ENCODE results near the gene ZBTB45.

Gene ZBTB45

DNA sequence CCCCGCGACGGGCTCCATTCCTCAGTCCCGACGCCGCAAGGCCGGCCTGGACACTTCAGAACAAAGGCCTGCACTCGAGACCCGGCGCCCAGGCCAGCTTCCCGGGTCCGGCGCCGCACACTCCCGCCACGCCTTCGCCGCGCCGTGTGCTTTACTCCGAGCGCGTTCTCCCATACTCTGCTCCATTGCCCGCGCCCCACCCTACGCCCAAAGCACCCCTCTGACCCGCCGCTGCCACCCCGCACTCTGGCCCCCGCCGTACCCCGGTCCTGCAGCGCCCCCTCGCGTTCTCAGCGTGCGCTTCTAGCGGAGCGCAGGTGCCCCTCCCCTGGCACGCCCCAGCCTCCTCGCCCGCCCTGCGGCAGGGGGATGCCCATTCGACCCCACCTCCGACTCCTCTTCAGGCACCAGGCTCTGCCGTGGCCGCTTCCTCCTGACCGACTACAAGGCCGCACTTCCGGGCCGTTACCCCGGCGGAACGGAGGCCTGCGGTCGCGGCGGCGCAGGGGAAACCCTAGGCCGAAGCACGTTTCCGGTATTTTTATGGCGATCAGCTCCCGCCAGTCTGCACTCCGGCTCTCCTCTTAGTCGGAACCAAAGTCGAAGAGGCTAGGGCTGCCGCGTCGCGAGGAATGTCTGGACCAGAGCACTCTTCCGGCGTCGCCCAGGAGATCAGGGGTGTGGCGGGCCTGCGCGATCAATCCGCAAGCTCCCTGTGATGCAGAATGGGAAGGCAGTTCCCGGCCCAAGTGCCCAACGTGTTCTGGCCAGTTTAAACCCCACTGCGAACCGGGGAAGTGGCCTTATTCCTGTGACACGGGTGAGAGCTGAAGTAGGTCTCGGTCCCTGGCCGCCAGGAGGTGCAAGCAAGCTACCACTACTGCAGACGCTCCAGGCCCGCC is at the start of gene ZBTB45:
TSS of gene ZBTB45 (minus strand) at position 456 of the 902 bp plus-strand sequence. CDS start 2,137 bp downstream, outside the sequence.
- DNase-seq, result peak; percentile 84 to 90

DNA sequence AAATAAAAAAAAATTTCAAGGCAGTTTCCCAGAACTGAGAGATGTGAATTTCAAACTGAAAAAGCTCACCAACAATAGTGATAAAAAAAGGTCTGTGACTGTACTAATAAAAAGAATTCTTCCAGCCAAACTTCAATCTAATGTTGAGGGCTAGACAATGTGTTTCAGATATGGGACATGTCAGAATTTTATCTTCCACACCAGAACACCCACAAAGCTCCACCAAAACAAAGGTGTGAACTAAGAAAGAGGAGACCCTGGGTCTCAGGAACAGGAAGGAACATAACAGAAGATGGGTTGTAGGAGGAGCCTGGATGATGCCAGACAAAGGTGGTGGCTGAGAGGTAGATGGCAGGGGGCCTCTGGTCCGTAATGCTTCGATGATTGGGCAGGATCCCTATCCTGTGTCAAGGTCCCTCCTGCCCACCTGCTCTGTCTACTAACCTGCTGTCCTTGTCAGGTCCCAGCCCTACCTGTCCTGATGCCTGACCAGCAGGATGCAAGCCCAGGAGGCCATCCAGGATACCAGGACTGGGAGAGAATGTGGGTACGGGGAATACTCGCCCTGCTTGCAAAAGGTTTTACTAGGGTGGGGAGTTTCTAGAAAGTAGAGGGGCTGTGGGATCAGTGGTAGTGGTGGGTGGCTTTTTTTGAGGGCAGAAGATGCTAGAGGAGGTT is 49.0 kb upstream of the ZBTB45 start:
- DNase-seq, result no peak

DNA sequence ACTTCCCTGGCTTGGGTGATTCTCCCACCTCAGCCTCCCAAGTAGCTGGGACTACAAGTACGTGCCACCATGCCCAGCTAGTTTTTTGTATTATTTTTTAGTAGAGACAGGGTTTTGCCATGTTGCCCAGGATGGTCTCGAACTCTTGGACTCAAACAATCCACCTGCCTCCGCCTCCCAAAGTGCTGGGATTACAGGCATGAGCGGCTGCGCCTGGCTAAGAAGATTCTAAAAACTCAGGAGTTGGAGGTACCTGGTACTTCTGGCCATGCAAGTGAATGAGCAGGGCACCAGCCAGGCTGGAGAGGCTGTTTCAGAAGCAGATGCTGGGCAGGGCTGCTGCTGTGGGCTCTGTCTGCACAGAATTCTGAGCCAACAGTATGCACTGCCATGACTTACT is 47.4 kb upstream of the ZBTB45 start:
- no peak for DNase-seq

DNA sequence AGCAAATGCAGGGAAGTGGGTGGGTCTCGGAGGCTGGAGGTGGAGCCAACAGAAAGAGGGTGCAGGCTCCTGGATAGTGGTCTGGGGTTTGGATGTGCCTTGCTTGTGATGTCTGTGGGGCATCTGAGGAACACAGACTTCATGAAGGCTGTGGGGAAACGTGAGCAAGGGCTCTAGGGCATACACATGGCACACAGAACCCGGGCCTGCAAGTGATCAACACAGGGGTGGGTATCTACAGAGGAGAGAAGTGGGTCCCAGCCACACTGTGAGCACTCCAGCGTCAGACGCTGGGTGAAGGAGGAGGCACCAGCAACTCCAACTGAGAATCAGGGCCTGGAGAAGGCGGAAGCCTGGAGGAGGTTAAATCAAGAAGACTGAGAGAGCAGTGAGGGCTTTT is 44.2 kb upstream of the ZBTB45 start:
- no peak for DNase-seq

DNA sequence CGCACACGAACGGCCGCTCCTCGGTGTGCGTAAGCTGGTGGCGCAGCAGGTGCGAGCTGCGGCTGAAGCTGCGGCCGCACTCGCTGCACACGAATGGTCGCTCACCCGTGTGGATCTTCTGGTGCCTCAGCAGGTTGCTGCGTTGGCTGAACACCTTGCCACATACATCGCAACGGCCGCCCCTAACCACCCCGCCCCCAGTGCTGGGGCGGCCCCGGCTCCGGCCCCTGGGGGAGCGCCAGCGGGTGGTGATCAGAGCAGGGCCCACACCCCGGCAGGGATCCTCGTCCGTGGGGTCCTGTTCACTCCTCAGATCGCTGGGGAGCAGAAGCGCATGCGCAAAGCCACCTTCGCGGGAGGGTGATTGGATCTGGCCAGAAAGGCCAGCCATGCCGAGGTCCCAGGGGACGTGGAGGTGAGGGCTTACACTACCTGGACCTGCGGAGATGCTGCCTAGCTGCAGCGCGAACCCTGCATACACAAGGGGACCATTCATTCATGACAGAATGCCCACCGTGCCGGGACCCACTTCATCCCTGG is 43.5 kb upstream of the ZBTB45 start:
- DNase-seq, result peak in 1 of 2 experiments; percentile 48

DNA sequence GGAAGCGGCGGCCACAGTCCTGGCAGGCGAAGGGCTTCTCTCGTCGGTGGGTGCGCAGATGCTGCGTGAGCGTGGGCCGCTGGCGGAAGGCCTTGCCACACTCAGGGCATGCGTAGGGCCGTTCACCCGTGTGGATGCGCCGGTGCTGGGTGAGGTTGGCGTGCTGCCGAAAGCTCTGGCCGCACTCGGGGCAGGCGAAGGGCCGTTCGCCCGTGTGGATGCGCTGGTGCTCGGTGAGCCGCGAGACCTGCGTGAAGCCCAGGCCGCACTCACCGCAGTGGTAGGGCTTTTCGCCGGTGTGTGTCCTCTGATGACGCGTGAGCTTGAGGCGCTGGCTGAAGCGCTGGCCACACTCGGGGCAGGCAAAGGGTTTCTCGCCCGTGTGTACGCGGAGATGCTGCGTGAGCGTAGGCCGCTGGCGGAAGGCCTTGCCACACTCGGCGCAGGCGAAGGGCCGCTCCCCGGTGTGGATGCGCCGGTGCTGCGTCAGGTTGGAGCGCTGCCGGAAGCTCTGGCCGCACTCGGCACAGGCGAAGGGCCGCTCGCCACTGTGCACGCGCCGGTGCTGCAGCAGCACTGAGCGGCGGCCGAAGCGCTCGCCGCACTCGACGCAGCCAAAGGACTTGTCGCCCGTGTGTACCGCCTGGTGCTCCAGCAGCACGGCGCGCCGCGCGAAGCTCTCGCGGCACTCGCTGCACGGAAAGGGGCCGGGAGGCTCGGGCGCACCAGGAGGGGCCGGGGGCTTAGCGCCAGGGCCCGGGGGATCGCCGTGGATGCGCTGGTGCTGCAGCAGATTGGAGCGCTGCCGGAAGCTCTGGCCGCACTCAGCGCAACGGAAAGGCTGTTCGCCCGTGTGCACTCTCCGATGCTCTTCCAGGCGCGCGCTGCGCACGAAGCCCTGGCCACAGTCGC is 42.8 kb upstream of the ZBTB45 start:
- peak in 1 of 2 experiments; percentile 49 for DNase-seq

DNA sequence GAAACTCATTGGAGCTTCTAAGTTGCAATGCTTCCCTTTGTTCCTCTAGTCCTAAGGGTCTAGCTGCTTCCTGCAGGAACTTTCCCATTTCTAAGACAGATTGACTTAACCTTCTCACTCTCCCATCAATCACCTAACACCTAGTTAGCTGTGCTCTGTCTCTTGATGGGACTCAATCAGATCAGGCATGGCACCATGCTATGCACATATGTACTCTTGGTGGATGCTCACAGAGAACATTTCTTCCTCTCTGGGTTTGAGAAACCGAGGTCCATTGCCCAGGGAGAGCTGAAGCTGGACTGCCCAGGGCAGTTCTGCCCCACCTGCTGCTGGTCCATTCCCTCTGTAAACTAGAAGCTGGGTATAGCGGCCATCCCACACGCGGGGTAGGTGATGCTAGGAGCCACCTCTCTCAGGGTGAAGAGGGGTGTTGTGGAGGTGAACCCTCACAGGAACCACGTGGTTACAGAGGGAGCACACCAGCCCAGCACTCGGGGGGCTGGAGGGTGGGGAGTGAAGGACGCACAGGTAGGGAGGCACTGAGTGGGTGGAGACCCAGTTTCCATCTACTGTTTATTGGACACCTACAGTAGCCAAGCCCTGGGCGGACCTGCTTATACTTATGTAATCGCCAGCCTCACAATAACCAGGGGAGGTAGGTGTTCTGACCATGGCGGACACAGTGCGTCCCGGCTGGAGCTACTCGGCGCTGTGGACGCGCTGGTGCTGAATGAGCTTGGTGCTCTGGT is 41.9 kb upstream of the ZBTB45 start:
- DNase-seq, result no peak

DNA sequence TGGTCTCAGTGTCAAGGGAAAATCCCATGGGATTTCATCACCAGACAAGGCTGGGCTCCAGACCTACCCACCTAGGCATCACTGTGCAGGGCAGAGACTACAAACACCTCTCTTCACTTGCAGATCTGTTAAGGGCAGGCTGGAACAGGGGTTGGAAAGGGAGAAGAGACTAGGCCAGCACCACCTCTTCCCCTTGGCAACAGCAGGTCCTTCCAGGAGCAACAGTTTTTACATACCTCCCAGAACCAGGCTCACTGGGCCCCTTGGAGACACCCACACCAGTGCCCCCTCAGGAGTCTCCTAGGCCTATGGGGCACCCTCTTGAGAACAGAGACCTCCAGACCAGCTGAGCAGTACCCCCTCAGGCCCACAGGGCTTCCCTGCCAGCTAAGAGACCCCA is 41.3 kb upstream of the ZBTB45 start:
- no peak for DNase-seq

DNA sequence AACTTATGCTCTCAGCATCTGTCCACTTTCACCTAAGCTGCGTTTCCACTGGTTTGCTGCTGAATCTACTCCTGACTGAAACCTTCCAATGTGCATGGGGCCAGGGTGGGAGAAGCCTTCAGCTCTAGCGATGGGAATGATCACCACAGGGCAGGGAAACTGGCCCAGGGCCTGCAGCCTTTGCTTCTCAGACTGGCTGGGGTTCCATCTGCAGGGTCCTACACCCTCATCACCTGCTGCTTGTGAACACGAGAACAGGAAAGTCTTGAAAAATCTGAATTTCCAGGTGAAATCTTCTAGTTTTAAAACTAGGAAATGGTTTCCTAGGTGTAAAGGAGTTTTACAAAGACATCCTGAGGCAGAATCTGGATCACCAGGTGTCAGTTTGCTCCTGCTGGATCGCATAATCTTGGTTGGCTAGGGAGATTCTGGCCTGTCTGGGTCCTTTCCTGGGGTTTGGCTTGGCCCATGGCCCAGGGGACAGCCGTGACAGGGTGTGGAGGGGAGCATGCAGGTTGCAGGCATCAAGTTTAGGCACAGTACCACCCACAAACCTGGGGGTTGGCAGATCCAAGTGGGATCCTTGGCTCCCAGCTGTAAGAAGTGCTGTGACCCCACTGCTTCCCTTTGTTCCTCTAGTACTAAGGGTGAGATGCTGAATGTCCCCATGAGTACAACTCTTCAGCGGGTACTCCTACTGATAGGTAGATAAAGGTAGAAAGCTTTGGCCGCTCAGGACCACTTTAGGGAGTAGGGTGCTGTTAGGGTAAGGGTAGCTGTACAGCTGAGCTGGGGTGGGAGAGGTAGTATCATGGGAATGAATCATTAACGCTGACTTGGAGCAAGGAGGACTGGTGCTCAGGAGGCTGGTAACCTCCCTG is 40.6 kb upstream of the ZBTB45 start:
- no peak for DNase-seq

DNA sequence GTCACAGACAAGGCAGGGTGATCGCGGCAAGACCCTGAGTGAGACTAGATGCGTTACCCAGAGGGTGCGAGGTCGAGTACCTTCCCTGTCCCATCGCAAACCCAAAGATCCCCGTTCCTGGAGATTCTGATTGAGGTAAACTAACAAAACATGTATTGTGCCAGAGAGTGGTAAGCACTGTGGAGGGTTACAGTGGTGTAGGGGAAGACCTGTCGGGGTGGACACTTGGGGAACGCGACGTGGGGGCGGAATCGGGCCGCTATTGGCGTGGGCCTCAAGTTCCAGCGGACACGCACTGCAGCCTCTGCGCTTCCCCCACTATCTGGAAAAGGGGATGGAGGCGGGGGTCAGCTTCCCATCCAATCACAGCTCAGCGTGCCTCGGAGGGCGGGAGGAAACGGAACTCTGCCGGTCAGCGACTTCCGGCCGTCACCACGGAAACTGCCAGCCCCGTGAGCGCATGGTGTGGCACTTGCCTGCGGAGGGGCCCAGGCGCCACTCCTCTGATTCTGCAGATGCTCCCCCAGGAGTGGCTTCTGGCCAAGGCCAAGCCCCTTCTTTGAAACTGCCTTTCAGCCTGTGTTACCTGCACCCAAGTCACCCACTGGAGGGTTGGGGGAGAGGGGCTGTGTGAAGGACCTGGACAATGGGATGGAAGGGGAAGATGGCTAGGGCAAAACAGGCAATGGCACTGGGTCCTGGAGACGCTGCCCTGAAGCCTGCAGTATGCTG is 39.8 kb upstream of the ZBTB45 start:
- DNase-seq, result peak; percentile 48 to 70

DNA sequence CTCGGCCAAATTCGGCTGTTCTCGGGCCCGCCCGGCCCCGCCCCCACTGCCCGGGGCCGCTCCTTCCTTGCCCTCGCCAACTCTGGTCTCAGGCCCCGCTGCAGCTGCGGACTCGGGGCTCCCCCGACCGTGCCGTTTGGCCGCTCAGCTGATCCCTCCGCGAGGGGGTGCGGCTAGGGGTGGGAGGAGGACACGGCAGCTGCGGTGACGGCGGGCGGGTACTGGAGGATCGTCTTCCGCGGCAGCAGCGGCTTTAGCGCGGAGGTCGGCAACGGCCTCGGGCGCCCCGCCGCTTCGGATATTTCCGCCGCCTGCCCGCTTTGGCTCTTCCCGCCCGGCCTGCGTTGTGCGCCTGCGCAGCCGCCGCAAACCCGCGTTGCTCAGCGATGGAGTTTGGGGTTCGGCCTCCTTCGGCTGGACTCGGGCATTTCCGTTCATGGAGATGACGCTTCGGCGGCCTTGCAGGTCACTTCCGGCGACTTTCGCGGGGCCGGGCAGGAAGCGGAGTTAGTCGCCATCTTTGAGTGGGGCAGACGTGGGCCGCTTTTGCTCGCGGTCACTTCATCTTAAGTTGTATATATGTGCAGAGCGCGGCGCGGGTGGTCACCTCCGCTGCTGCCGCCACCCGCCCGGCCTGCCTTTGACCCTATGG is 39.1 kb upstream of the ZBTB45 start:
- peak; percentile 98 to 100 for DNase-seq

DNA sequence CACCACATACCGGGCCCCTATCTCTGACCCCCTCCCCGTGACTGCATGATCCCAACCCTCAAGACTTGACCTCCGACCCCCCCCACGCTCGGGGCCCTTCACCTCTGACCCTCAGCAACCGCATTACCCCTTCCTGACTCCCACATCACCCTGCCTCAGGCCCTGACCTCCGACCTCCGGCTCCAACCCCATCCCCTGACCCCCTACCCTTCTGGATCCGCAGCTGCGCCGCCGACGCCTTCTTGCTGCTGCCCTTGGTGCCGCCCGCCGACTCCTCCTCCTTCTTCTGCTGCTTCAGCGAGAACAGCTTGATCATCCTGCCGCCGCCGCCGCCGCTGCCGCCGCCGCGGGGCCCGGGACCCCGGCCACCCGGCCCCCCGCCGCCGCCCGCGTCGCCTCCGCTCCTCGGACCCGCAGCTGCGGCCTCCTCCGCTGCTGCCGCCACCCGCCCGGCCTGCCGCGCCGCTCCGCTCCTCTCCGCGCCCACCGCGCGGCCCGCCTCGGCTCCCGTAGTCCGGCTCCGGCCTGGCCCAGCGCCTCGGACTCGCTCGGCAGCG is 38.5 kb upstream of the ZBTB45 start, which contains the start of gene UBE2M:
TSS of gene UBE2M (minus strand) at position 546 of the 557 bp plus-strand sequence. CDS start at position 316, 230 bp downstream.
- peak; percentile 56 to 61 for DNase-seq

DNA sequence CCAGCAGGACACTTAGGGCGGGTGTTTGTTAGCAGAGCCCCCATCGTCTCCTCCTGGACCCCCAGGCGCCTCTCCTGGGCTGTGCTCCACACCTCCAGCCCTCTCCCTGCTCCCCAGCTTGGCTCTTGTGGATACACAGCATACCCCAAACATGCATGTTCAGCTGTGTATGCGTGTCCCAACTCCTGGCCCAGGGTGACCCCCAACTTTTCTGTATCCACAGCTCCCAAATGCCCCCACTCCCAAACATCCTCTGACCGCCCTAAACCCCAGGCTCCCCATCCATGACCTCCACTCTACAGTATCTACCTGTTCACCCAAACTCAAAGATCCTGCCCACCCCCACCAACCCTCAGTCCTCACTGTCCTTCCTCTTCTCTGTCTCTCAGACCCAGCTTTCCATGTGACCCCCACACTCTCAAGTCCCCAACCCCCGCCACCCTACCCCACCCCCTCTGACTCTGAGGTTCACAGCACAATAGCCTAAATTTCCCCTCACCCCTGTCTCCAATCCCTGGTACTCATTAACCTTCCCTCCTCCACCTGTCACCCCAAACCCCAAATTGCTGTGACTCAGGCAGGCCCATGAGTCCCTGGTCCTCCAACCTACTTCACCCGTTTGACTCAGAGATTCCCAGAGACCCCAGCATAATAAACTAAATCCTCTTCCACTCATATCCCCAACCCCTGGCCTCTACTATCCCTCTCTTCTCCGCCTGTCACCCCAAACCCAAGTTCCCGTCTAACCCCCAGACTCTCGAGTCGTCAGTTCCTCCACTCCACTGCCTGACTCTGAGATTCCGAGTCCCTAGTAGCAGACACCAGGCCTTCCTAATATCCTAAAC is 37.8 kb upstream of the ZBTB45 start:
- no peak for DNase-seq

DNA sequence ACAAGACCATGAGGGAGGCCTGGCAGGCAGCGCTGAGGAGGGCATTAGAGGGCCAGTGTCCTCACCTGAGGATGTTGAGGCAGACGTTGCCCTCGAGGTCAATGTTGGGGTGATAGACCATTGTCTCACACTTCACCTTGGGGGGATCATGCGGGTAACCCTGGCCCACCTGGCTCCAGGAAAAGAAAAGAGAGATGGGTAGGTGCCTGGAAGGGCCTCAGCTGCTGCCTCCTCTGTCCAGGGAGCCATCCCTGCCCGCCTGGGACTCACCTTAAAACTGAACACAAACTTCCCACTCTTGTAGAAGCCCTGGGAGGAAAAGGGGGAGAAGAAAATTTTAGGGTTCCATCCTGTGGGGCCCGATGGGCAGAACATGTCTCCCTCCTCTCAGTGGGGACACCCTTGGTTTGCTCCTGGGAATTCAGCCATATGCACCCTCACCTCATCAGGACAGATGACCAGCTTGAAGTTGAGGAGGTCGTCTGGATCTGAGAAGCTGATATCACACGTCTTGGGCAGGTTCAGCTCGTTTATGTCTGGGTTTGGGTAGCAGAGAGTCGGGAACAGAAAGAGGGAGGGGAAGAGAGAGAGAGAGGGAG is 37.1 kb upstream of the ZBTB45 start:
- DNase-seq, result no peak

DNA sequence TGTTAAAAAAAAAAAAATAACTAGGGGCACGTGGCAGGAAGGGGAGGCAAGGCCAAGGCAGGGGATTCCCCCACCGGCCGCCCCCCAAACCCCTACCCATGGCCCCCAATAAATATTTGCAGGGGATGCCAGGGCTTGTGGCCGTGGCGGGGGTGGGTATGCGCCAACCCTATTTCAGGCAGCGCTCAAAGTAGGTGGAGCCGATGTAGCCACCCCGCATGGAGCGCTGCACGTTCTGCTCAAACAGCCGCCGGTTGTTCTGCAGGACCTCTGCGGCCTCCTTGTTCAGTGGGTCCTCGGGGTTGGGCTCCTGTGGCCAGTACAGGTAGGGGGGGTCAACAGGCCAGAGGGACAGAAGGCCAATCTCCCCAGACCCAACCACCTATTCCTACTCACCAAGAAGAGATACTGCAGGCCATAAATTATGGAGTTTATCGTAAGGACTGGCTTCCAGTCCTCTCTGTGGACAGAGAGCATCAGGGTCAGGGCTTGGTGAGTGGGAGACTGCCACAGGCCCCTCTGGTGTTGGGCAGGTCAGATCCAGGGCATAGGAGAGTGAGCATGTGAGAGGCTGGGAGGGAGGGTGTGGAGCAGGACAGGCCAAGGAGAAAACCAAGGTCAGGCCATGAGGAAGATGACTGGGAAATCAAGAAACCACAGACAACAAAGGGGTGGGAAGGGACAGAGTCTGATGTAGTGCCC is 36.5 kb upstream of the ZBTB45 start:
- DNase-seq, result no peak

DNA sequence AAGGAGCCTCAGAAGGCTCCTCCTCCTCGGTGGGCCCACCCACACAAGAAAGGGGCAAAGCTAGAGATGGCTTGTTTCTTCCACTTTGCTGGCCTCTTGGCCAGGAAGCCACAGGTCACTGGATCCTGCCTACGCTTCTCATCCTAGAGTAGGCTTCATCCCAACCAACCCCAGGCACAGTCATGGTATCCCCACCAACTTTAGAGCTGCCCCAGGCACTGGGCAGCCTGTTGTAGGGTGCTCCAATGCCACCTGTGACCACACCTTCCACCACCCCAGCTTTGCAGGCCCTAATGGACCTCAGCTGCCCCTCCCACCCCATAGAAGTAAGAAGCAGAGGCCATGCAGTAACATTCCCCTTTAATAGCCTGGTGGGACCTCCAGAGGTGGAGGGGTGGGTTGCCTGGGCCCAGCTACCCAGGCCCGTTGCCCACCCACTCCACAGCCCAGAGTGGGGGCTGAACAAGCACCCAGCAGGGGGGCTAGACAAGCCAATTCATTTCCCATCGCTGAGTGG is 35.8 kb upstream of the ZBTB45 start:
- no peak for DNase-seq

Measured in stimulated activated CD4-positive, alpha-beta T cell treated with anti-CD3 and anti-CD28 coated beads, Interleukin-4, amount 100 ng/mL, for 4 hours (primary cell).